Hindlimb muscle (tissue), 1 donor: ENCODE measurements around the gene PPP1R18. TPM values are rescaled to one million over a fixed set of nuclear protein-coding genes. Genes with fewer than 3 reads are reported as not detected.
"Not testable (repeated sequence)": the region's sequence is repeated elsewhere in the genome, so short reads cannot be mapped to it uniquely, and the experiment has no call there.

Source experiments
- DNase-seq: peaks from one replicate; pipeline ENCODE4 v3.0.0-alpha.2; 2013
- polyA plus RNA-seq: library from polyadenylated mRNA; unstranded; fragments of 120-200 nt; gene quantifications from one replicate; pipeline ENCODE4 v1.2.1, GENCODE V29; 2013; ENCODE audit not compliant: insufficient read length

The PPP1R18 gene
- polyA plus RNA-seq, 1 donor, result 41.8 TPM

DNA sequence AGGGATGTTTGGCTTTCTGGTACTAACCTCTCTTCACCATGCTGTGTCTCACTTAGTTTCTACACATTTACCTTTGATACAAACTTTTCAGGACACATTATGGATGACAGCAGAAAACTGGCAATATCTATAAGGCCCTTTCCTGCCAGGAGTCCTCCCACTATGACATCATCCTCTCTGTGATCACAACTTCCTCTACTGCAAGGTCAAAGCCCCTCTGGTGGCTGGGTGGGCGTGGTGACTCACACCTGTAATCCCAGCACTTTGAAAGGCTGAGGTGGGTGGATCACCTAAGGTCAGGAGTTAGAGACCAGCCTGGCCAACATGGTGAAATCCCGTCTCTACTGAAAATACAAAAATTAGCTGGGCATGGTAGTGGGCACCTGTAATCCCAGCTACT, 20.1 kb downstream of the PPP1R18 start:
- DNase-seq, result not testable (repeated sequence)

GRCh38 chr6:30664994-30665767, 21.3 kb downstream of the PPP1R18 start:
- DNase-seq, result no peak

GRCh38 chr6:30657922-30658321, 28.5 kb downstream of the PPP1R18 start:
- DNase-seq, result not testable (repeated sequence)

GRCh38 chr6:30657454-30657853, 29.0 kb downstream of the PPP1R18 start:
- no peak for DNase-seq

- no peak for DNase-seq
These were observed 29.9 kb downstream of the PPP1R18 start for GRCh38 chr6:30656513-30656912.

DNA sequence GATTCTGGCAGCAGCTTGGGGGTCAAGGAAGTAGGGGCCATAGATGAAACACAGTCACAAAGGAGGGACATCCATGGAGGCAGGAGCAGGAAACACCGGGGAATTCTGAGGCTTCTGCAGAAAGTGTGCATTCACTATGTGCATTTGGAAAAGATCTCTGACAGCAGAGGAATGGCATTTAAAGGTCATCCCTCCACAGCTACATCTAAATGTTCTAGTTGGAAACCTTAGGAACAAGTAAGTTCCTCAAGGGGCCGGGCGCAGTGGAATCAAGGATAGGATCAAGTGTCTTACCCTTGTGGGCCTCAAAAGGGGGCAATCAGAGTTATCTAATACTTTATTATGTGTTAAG, 30.7 kb downstream of the PPP1R18 start:
- no peak for DNase-seq

GRCh38 chr6:30654798-30655742, 31.4 kb downstream of the PPP1R18 start:
- DNase-seq, result no peak

- no peak for DNase-seq
These were observed 35.3 kb downstream of the PPP1R18 start for GRCh38 chr6:30651143-30651542.

DNA sequence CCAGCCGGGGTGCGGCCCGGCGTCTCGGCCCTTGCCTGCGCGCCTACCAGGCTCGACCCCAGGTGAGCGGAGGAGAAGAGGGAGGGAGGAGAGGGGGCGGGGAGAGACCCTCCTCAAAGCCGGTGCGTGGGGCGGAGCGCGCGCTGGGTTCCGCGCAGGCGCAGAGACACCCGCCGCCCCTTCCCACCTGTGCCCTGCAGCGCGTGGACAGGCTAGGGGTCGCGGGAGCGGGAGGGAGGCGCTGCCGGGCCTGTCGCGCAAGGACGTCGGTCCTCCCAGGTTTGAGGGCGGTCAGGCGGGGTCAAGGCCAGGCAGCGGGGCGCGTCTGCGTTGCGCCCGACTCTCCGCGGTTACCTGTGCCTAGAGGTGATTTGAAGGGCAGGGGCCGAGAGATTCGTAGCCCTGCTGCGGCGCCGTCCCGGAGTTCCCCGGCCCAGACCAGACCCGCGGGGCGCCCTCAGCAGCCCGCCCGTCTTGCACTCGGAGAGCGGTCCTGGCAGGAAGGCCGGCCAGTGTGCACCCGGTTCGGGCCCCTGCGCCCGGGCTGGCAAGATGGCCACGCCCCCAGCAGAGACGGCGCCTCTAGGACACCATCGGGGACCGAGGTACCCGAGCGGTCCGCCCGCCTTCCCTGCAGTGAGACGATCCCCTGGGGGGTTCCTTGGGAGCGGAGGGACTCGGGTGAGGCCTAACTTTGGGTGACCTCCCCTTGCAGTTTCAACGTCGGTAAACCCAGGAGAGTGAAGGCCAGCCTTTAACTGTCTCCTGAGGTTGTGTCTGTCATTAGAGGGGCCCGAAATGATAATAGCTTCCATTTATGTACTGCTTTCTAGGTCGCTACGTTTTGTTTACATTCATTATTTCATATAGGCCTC, 39.0 kb downstream of the PPP1R18 start:
- DNase-seq, result peak; percentile 64

- peak; percentile 92 for DNase-seq
These were observed 39.8 kb downstream of the PPP1R18 start, which contains the start of gene C6orf136 for GRCh38 chr6:30646450-30647241. TSS of gene C6orf136 (plus strand) at chr6:30647133. CDS start at chr6:30647232, 99 bp downstream.

DNA sequence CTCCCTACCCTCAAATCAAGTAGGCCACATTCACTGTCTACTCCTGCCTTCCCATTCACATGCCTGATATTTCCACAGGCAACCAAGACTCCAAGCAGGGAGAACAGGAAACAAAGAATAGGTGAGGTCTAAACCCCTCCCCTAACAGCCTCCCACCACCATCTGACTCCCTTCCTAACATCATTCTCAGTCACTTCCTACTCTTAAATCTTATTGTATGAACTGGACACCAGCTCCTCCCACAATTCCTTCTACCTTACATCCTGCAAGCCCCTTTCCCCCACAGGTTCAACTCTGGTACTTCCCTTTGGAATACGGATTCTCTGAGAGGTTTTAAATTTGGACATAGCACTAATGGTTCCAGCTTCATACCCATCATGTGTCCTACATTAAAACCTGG, 40.5 kb downstream of the PPP1R18 start:
- no peak for DNase-seq

DNA sequence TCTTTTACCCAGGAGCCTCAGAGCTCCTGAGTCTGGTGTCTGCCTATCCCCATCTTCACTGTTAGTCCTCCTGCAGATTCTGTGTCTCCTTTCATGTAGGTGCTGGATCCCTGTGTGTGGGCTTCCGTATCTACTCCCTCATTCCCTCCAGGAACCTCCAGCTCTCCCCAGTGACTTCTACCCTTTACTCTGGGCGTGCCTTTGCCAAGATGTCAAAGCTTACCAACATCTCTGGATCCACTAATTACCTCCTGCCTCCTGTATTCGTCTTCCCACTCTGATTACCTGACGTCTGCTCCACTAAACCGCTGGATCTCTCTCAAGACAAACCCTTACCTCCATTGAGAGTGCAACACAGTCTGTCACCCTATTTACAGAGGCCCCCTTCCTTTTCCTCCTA, 41.7 kb downstream of the PPP1R18 start:
- no peak for DNase-seq

DNA sequence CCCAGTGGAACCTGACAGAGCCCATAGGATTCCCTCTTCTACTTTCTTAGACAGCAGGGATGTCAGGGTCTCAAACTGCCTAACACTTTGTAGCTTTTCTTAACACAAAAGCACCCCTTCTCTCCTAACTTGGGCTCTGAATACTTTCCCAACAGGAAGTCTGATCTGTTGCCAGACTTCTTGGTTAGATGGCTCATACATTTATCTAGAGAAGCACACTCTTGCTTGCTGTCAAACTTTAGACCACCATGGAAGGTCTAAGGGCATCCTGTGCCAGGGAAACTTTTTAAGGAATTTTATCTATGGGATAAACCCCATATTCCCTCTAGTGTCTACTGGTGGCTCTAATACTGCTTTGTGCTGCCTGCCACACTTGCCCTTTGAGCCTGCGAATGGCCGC, 42.8 kb downstream of the PPP1R18 start:
- DNase-seq, result no peak

GRCh38 chr6:30641048-30641447, 45.4 kb downstream of the PPP1R18 start:
- DNase-seq, result no peak

DNA sequence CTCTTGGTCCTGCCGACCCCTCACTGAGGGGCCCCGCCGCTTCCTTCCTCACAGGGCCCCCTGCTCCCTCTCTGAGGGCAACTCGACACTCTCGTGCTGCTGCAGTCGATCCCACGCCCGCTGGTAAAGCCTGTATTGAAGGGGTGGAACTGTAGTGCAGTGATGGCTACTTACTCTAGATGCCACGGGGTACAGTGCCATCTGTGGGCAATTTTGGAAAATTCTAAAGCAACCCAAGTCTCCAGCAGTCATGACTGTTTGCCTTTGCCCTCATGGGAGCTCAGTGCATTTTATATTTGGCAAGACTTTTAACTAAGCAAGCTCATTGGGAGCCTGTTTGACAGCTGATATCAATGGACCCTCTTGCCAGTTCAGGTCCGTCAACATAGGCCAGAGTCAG, 46.0 kb downstream of the PPP1R18 start:
- no peak for DNase-seq

- DNase-seq, result no peak
These were observed 50.6 kb downstream of the PPP1R18 start for GRCh38 chr6:30635834-30636233.

DNA sequence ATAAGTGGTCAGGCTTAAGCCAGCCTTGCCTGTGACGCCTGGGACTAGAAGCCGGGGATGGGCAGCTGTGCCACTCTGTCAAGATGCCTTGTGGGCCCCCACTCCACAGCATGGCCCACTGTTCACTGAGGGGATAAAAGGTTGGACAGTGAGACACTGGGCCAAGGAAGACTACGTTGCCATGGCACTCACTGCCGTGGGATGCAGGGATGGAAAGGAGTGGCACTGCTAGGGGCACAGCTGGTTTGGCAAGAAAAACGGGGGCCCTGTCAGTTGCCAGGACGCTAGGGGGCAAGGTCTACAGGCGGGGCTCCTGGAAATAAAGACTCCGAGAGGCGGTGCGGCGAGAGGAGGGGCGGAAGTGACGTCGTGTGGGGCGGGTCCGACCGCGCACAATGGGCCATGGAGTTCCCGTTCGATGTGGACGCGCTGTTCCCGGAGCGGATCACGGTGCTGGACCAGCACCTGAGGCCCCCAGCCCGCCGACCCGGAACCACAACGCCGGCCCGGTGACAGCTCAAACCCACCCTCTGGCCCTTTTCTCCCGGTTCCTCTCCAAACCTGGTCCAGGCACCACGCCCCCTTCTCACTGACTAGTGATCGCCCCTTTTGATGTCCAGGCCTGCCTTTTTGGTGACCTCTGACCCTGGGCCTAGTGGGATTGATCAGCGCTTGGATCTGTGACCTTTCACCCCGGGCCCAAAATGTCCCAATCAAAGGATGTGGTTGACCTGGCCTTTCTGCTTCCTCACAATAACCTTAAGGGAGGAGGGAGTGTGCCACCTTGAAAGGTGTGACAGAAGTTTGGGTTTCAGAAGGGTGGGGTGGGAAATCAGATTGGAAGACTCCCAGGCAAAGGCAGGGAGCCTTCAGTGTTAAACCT, 59.7 kb downstream of the PPP1R18 start, which contains the start of gene ATAT1:
ATAT1 (plus strand) TSS at position 391 of the 883 bp plus-strand sequence.
- peak; percentile 91 for DNase-seq
